ENCODE measurements around the gene HECW1. TPM values are rescaled to one million over a fixed set of nuclear protein-coding genes. Genes with fewer than 3 reads are reported as not detected.

Gene HECW1
- total RNA-seq, 1 donor from 2014 or later: 68.7 TPM

GRCh38 chr7:43559171-43559945, 446.9 kb downstream of the HECW1 start:
- H3K9me3 Mint-ChIP-seq (ENCODE audit: unreplicated experiment): peaks cover 12% of the 10 kb centered on the region
- H3K27me3 Mint-ChIP-seq (ENCODE audit: unreplicated experiment): peaks cover 5% of the 10 kb centered on the region
- no peak overlapping the region for H3K27ac Mint-ChIP-seq (ENCODE audit: unreplicated experiment)
- H3K4me1 Mint-ChIP-seq (ENCODE audit: low read depth, unreplicated experiment): no peaks in the 10 kb centered on the region
- TF ChIP-seq CTCF (IDR thresholded peaks at IDR 0.05; ENCODE audit: partially characterized antibody, unreplicated experiment): no peak
- H3K4me3 Mint-ChIP-seq (ENCODE audit: unreplicated experiment): no peak overlapping the region
- H3K36me3 Mint-ChIP-seq (ENCODE audit: unreplicated experiment): peaks cover 20% of the 10 kb centered on the region
- no peak for DNase-seq

- Mint-ChIP-seq H3K27ac (ENCODE audit: unreplicated experiment) (no peak overlapping the region), H3K4me1 (ENCODE audit: low read depth, unreplicated experiment) (no peaks in the 10 kb centered on the region), H3K4me3 (ENCODE audit: unreplicated experiment) (no peak overlapping the region), H3K9me3 (ENCODE audit: unreplicated experiment) (peaks cover 10% of the 10 kb centered on the region), H3K36me3 (ENCODE audit: unreplicated experiment) (peaks cover 14% of the 10 kb centered on the region), H3K27me3 (ENCODE audit: unreplicated experiment) (peaks cover 5% of the 10 kb centered on the region)
- TF ChIP-seq CTCF (IDR thresholded peaks at IDR 0.05; ENCODE audit: partially characterized antibody, unreplicated experiment): no peak
- DNase-seq: no peak
Observed at GRCh38 chr7:43559946-43560335, 447.5 kb downstream of the HECW1 start.

- Mint-ChIP-seq H3K4me1 (ENCODE audit: low read depth, unreplicated experiment) (no peaks in the 10 kb centered on the region), H3K27ac (ENCODE audit: unreplicated experiment) (no peak overlapping the region), H3K36me3 (ENCODE audit: unreplicated experiment) (peaks cover 13% of the 10 kb centered on the region), H3K4me3 (ENCODE audit: unreplicated experiment) (no peak overlapping the region), H3K9me3 (ENCODE audit: unreplicated experiment) (peaks cover 10% of the 10 kb centered on the region), H3K27me3 (ENCODE audit: unreplicated experiment) (peaks cover 5% of the 10 kb centered on the region)
- no peak for TF ChIP-seq CTCF (IDR thresholded peaks at IDR 0.05; ENCODE audit: partially characterized antibody, unreplicated experiment)
- DNase-seq: no peak
Observed at GRCh38 chr7:43560742-43561330, 448.4 kb downstream of the HECW1 start.

GRCh38 chr7:43562383-43562782, 449.9 kb downstream of the HECW1 start:
- TF ChIP-seq CTCF (IDR thresholded peaks at IDR 0.05; ENCODE audit: partially characterized antibody, unreplicated experiment): no peak
- no peaks in the 10 kb centered on the region for H3K4me1 Mint-ChIP-seq (ENCODE audit: low read depth, unreplicated experiment)
- peaks cover 2% of the 10 kb centered on the region for H3K27me3 Mint-ChIP-seq (ENCODE audit: unreplicated experiment)
- no peak for DNase-seq
- peaks cover 10% of the 10 kb centered on the region for H3K9me3 Mint-ChIP-seq (ENCODE audit: unreplicated experiment)
- peaks cover 11% of the 10 kb centered on the region for H3K36me3 Mint-ChIP-seq (ENCODE audit: unreplicated experiment)
- no peak overlapping the region for H3K27ac Mint-ChIP-seq (ENCODE audit: unreplicated experiment)
- H3K4me3 Mint-ChIP-seq (ENCODE audit: unreplicated experiment): no peak overlapping the region

GRCh38 chr7:43565786-43566185, 453.3 kb downstream of the HECW1 start:
- no peak for TF ChIP-seq CTCF (IDR thresholded peaks at IDR 0.05; ENCODE audit: partially characterized antibody, unreplicated experiment)
- H3K27ac Mint-ChIP-seq (ENCODE audit: unreplicated experiment): no peak overlapping the region
- DNase-seq: no peak
- no peaks in the 10 kb centered on the region for H3K4me1 Mint-ChIP-seq (ENCODE audit: low read depth, unreplicated experiment)
- no peaks in the 10 kb centered on the region for H3K27me3 Mint-ChIP-seq (ENCODE audit: unreplicated experiment)
- no peak overlapping the region for H3K4me3 Mint-ChIP-seq (ENCODE audit: unreplicated experiment)
- peaks cover 4% of the 10 kb centered on the region for H3K36me3 Mint-ChIP-seq (ENCODE audit: unreplicated experiment)
- peaks cover 2% of the 10 kb centered on the region for H3K9me3 Mint-ChIP-seq (ENCODE audit: unreplicated experiment)

All from glutamatergic neuron (in vitro differentiated cells).